ENCODE measurements around the gene LRRC59. TPM values are rescaled to one million over a fixed set of nuclear protein-coding genes. Genes with fewer than 3 reads are reported as not detected.

The LRRC59 gene
- total and polyA plus RNA-seq, 4 donors = 21.4 to 136 (median 75.6) TPM

- no peak for TF ChIP-seq RAD21 (IDR thresholded peaks at IDR 0.05)
- TF ChIP-seq JUND (IDR thresholded peaks at IDR 0.05) = no peak
- TF ChIP-seq TAF1 (conservative IDR thresholded peaks at IDR 0.05) = no peak
- no peak for TF ChIP-seq HNF4A (conservative IDR thresholded peaks at IDR 0.05)
- no peak for TF ChIP-seq SP1 (IDR thresholded peaks at IDR 0.05)
- TF ChIP-seq, protein P1, sequence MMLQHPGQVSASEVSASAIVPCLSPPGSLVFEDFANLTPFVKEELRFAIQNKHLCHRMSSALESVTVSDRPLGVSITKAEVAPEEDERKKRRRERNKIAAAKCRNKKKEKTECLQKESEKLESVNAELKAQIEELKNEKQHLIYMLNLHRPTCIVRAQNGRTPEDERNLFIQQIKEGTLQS (IDR thresholded peaks at IDR 0.05) = no peak
- no peak for TF ChIP-seq HNF4G (IDR thresholded peaks at IDR 0.05)
- TF ChIP-seq EGR1 (IDR thresholded peaks at IDR 0.05; ENCODE audit: low read depth in 2 of 2) = no peak
Observed at GRCh38 chr17:50365649-50366393, 31.5 kb downstream of the LRRC59 start (continued).

DNA sequence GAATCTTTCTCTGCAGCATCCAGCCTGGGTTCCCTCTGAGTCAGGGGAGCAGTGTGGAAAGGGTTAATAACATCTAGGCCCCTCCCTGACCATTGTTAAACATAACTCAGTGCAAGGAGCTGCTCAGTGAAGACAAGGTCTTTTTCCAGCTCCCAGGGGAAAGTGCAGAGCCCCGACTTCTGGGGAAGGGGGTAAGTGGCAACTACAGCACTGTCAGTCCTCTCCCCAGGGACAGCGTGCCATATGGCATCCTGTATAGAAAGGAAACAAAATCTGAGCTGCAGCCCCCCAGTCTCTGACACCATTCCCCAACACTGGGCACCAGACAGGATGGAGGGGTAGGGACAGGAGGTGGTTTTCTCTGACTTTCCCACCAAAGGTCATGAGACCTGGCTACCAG, 32.2 kb downstream of the LRRC59 start:
- Histone ChIP-seq H3K9me3 (ENCODE audit: control insufficient read depth in 4 of 4, low read length in 3 of 4) (no peaks in the 10 kb centered on the region), H3K4me3 (ENCODE audit: low read depth in 1 of 3, low read length in 3 of 3) (no peak overlapping the region), H3K27ac (ENCODE audit: low read depth in 1 of 2, low read length in 2 of 2) (no peak overlapping the region), H3K4me1 (ENCODE audit: control insufficient read depth in 4 of 4, insufficient read depth in 4 of 4, low read length in 3 of 4) (no peaks in the 10 kb centered on the region), H3K36me3 (ENCODE audit: control insufficient read depth in 4 of 4, insufficient read depth in 3 of 4, low read depth in 1 of 4, low read length in 3 of 4) (peaks cover 8 to 48% (median 35%) of the 10 kb centered on the region in 4 donors), H3K27me3 (ENCODE audit: control insufficient read depth in 4 of 4, insufficient read depth in 4 of 4, low read length in 3 of 4) (no peaks in the 10 kb centered on the region), H3K9ac (ENCODE audit: low read depth in 1 of 2, low read length in 2 of 2) (no peak overlapping the region)
- 68% methylated on average over 2 of the region's 2 CpGs for WGBS
- DNase-seq (ENCODE audit: low spot score) = no peak
- no peak for TF ChIP-seq YY1 (IDR thresholded peaks at IDR 0.05)
- TF ChIP-seq GABPA (IDR thresholded peaks at IDR 0.05 in 1 of 2, conservative IDR thresholded peaks at IDR 0.05 in 1 of 2) = no peak
- TF ChIP-seq SP1 (IDR thresholded peaks at IDR 0.05) = no peak
- TF ChIP-seq, protein P1 (IDR thresholded peaks at IDR 0.05) = no peak
- TF ChIP-seq, protein P2, sequence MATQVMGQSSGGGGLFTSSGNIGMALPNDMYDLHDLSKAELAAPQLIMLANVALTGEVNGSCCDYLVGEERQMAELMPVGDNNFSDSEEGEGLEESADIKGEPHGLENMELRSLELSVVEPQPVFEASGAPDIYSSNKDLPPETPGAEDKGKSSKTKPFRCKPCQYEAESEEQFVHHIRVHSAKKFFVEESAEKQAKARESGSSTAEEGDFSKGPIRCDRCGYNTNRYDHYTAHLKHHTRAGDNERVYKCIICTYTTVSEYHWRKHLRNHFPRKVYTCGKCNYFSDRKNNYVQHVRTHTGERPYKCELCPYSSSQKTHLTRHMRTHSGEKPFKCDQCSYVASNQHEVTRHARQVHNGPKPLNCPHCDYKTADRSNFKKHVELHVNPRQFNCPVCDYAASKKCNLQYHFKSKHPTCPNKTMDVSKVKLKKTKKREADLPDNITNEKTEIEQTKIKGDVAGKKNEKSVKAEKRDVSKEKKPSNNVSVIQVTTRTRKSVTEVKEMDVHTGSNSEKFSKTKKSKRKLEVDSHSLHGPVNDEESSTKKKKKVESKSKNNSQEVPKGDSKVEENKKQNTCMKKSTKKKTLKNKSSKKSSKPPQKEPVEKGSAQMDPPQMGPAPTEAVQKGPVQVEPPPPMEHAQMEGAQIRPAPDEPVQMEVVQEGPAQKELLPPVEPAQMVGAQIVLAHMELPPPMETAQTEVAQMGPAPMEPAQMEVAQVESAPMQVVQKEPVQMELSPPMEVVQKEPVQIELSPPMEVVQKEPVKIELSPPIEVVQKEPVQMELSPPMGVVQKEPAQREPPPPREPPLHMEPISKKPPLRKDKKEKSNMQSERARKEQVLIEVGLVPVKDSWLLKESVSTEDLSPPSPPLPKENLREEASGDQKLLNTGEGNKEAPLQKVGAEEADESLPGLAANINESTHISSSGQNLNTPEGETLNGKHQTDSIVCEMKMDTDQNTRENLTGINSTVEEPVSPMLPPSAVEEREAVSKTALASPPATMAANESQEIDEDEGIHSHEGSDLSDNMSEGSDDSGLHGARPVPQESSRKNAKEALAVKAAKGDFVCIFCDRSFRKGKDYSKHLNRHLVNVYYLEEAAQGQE (IDR thresholded peaks at IDR 0.05) = no peak
- no peak for TF ChIP-seq RXRA (IDR thresholded peaks at IDR 0.05)
- no peak for TF ChIP-seq CTCF (IDR thresholded peaks at IDR 0.05; ENCODE audit: low read depth, low read length, missing input control)
- TF ChIP-seq MAX (IDR thresholded peaks at IDR 0.05) = no peak
- TF ChIP-seq, protein P3, sequence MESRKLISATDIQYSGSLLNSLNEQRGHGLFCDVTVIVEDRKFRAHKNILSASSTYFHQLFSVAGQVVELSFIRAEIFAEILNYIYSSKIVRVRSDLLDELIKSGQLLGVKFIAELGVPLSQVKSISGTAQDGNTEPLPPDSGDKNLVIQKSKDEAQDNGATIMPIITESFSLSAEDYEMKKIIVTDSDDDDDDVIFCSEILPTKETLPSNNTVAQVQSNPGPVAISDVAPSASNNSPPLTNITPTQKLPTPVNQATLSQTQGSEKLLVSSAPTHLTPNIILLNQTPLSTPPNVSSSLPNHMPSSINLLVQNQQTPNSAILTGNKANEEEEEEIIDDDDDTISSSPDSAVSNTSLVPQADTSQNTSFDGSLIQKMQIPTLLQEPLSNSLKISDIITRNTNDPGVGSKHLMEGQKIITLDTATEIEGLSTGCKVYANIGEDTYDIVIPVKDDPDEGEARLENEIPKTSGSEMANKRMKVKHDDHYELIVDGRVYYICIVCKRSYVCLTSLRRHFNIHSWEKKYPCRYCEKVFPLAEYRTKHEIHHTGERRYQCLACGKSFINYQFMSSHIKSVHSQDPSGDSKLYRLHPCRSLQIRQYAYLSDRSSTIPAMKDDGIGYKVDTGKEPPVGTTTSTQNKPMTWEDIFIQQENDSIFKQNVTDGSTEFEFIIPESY (IDR thresholded peaks at IDR 0.05) = no peak
- no peak for TF ChIP-seq HNF4A (conservative IDR thresholded peaks at IDR 0.05)
- TF ChIP-seq JUND (IDR thresholded peaks at IDR 0.05) = no peak
- no peak for TF ChIP-seq TAF1 (conservative IDR thresholded peaks at IDR 0.05)
- no peak for TF ChIP-seq NR2F2 (IDR thresholded peaks at IDR 0.05)
- TF ChIP-seq EGR1 (IDR thresholded peaks at IDR 0.05; ENCODE audit: low read depth in 2 of 2) = no peak
- no peak for TF ChIP-seq HNF4G (IDR thresholded peaks at IDR 0.05)
- no peak for TF ChIP-seq RAD21 (IDR thresholded peaks at IDR 0.05)
- no peak for TF ChIP-seq FOXA2 (IDR thresholded peaks at IDR 0.05)

Data from liver (tissue), 9 donors.